SJCRH30 (cell line): ENCODE measurements around the gene CBLB. TPM values are rescaled to one million over a fixed set of nuclear protein-coding genes. Genes with fewer than 3 reads are reported as not detected.

Experiments
- DNase-seq, 2 experiments: peaks; one replicate each; pipeline ENCODE4 v3.0.0-alpha.2; 2015 to 2020
- H3K27ac ChIP-seq: fragments of 250-450 bp; sonication (Bioruptor Pico); 2 replicates; pipeline ENCODE4 v1.5.1; 2020; ENCODE audit warnings: mild to moderate bottlenecking, moderate library complexity
- H3K27me3 ChIP-seq: fragments of 250-450 bp; sonication (Bioruptor Pico); 2 replicates; pipeline ENCODE4 v1.5.1; 2020; ENCODE audit warnings: mild to moderate bottlenecking, moderate library complexity
- H3K36me3 ChIP-seq: fragments of 250-450 bp; sonication (Bioruptor Pico); 2 replicates; pipeline ENCODE4 v1.5.1; 2020; ENCODE audit warnings: mild to moderate bottlenecking, moderate library complexity
- H3K4me1 ChIP-seq: fragments of 250-450 bp; sonication (Bioruptor Pico); 2 replicates; pipeline ENCODE4 v1.5.1; 2020; ENCODE audit warnings: mild to moderate bottlenecking, moderate library complexity
- H3K4me3 ChIP-seq: fragments of 250-450 bp; sonication (Bioruptor Pico); 2 replicates; pipeline ENCODE4 v1.5.1; 2020; ENCODE audit warnings: mild to moderate bottlenecking, moderate library complexity
- H3K9me3 ChIP-seq: fragments of 250-450 bp; sonication (Bioruptor Pico); replicated peaks from 2 replicates; pipeline ENCODE4 v1.5.1; 2020; ENCODE audit warnings: mild to moderate bottlenecking, moderate library complexity
- total RNA-seq: library from RNA; depleted of rRNA; stranded (reverse); fragments of >200 nt; shearing (Covaris generic); gene quantifications from 2 replicates; pipeline ENCODE4 v1.2.3, GENCODE V29; 2014

Gene CBLB
- total RNA-seq, 1 experiment from 2014 or later: 22.3 TPM

GRCh38 chr3:105888621-105889579 lies 20.1 kb upstream of the CBLB start:
- no peaks in the 10 kb centered on the region for H3K27me3 ChIP-seq
- no peak for DNase-seq
- no peaks in the 10 kb centered on the region for H3K9me3 ChIP-seq
- no peak overlapping the region for H3K27ac ChIP-seq
- no peaks in the 10 kb centered on the region for H3K36me3 ChIP-seq
- H3K4me3 ChIP-seq: no peak overlapping the region
- H3K4me1 ChIP-seq: no peaks in the 10 kb centered on the region

GRCh38 chr3:105885256-105885655 lies 16.4 kb upstream of the CBLB start:
- Histone ChIP-seq H3K27ac (no peak overlapping the region), H3K9me3 (no peaks in the 10 kb centered on the region), H3K4me3 (no peak overlapping the region), H3K36me3 (no peaks in the 10 kb centered on the region), H3K27me3 (no peaks in the 10 kb centered on the region), H3K4me1 (no peaks in the 10 kb centered on the region)
- DNase-seq: no peak

GRCh38 chr3:105883798-105884377 lies 15.1 kb upstream of the CBLB start:
- no peak for DNase-seq
- H3K4me1 ChIP-seq: no peaks in the 10 kb centered on the region
- no peak overlapping the region for H3K27ac ChIP-seq
- no peaks in the 10 kb centered on the region for H3K27me3 ChIP-seq
- H3K36me3 ChIP-seq: no peaks in the 10 kb centered on the region
- H3K9me3 ChIP-seq: no peaks in the 10 kb centered on the region
- no peak overlapping the region for H3K4me3 ChIP-seq

GRCh38 chr3:105880681-105881290 lies 12.0 kb upstream of the CBLB start:
- H3K4me1 ChIP-seq: no peaks in the 10 kb centered on the region
- no peaks in the 10 kb centered on the region for H3K27me3 ChIP-seq
- no peaks in the 10 kb centered on the region for H3K36me3 ChIP-seq
- H3K4me3 ChIP-seq: no peak overlapping the region
- no peak for DNase-seq
- no peak overlapping the region for H3K27ac ChIP-seq
- no peaks in the 10 kb centered on the region for H3K9me3 ChIP-seq

GRCh38 chr3:105878061-105878460 lies 9.2 kb upstream of the CBLB start:
- Histone ChIP-seq H3K9me3 (no peaks in the 10 kb centered on the region), H3K27ac (no peak overlapping the region), H3K4me3 (no peak overlapping the region), H3K4me1 (no peaks in the 10 kb centered on the region), H3K27me3 (no peaks in the 10 kb centered on the region), H3K36me3 (no peaks in the 10 kb centered on the region)
- DNase-seq: no peak

GRCh38 chr3:105877336-105877910 lies 8.6 kb upstream of the CBLB start:
- no peaks in the 10 kb centered on the region for H3K36me3 ChIP-seq
- no peak overlapping the region for H3K27ac ChIP-seq
- H3K27me3 ChIP-seq: no peaks in the 10 kb centered on the region
- H3K9me3 ChIP-seq: no peaks in the 10 kb centered on the region
- H3K4me1 ChIP-seq: no peaks in the 10 kb centered on the region
- DNase-seq: no peak
- no peak overlapping the region for H3K4me3 ChIP-seq

GRCh38 chr3:105876780-105877327 lies 8.0 kb upstream of the CBLB start:
- no peaks in the 10 kb centered on the region for H3K9me3 ChIP-seq
- H3K4me1 ChIP-seq: no peaks in the 10 kb centered on the region
- no peaks in the 10 kb centered on the region for H3K36me3 ChIP-seq
- H3K4me3 ChIP-seq: no peak overlapping the region
- H3K27ac ChIP-seq: no peak overlapping the region
- DNase-seq: no peak
- H3K27me3 ChIP-seq: no peaks in the 10 kb centered on the region

- DNase-seq: peak in 1 of 2 experiments; percentile 14
- peak overlapping the region; percentile 97 for H3K4me3 ChIP-seq
- peak overlapping the region; percentile 75 for H3K27ac ChIP-seq
- no peaks in the 10 kb centered on the region for H3K36me3 ChIP-seq
- H3K27me3 ChIP-seq: no peaks in the 10 kb centered on the region
- peaks cover 22% of the 10 kb centered on the region; the same call in 1 of the 2 replicates for H3K4me1 ChIP-seq
- H3K9me3 ChIP-seq: no peaks in the 10 kb centered on the region
Observed at GRCh38 chr3:105869861-105870755, 1.3 kb upstream of the CBLB start.

- no peak for DNase-seq
- H3K27ac ChIP-seq: peak overlapping the region; percentile 75
- no peaks in the 10 kb centered on the region for H3K9me3 ChIP-seq
- H3K4me3 ChIP-seq: peak overlapping the region; percentile 97
- H3K27me3 ChIP-seq: no peaks in the 10 kb centered on the region
- peaks cover 24% of the 10 kb centered on the region; the same call in 1 of the 2 replicates for H3K4me1 ChIP-seq
- H3K36me3 ChIP-seq: no peaks in the 10 kb centered on the region
Observed at GRCh38 chr3:105869531-105869833, 670 bp upstream of the CBLB start.

GRCh38 chr3:105868431-105868741 lies 426 bp downstream of the CBLB start:
- H3K4me1 ChIP-seq: peaks cover 24% of the 10 kb centered on the region; the same call in 1 of the 2 replicates
- no peaks in the 10 kb centered on the region for H3K27me3 ChIP-seq
- no peaks in the 10 kb centered on the region for H3K9me3 ChIP-seq
- peak overlapping the region; percentile 75 for H3K27ac ChIP-seq
- no peaks in the 10 kb centered on the region for H3K36me3 ChIP-seq
- H3K4me3 ChIP-seq: peak overlapping the region; percentile 97
- peak; percentile 74 to 76 for DNase-seq

- Histone ChIP-seq H3K27me3 (no peaks in the 10 kb centered on the region), H3K27ac (peak overlapping the region; percentile 75), H3K4me3 (peak overlapping the region; percentile 97), H3K4me1 (peaks cover 24% of the 10 kb centered on the region; the same call in 1 of the 2 replicates), H3K9me3 (no peaks in the 10 kb centered on the region), H3K36me3 (no peaks in the 10 kb centered on the region)
- DNase-seq: no peak
Observed at GRCh38 chr3:105867712-105868430, 941 bp downstream of the CBLB start.

- peak; percentile 7 to 31 for DNase-seq
- Histone ChIP-seq H3K27ac (peak overlapping the region; percentile 75; the same call in 1 of the 2 replicates), H3K27me3 (no peaks in the 10 kb centered on the region), H3K9me3 (no peaks in the 10 kb centered on the region), H3K4me1 (peaks cover 24% of the 10 kb centered on the region; the same call in 1 of the 2 replicates), H3K36me3 (no peaks in the 10 kb centered on the region), H3K4me3 (peak overlapping the region; percentile 97)
Observed at GRCh38 chr3:105866656-105867653, 1.9 kb downstream of the CBLB start.
